ENCODE data around the gene NXF1. TPM values are rescaled to one million over a fixed set of nuclear protein-coding genes. Genes with fewer than 3 reads are reported as not detected.

NXF1 gene
- 20.3 and 44.3 TPM in 2 replicates for total RNA-seq

GRCh38 chr11:62805076-62805892 is at the start of gene NXF1:
Gene NXF1 (minus strand): TSS chr11:62805440. CDS start chr11:62805356, 84 bp downstream.

DNA sequence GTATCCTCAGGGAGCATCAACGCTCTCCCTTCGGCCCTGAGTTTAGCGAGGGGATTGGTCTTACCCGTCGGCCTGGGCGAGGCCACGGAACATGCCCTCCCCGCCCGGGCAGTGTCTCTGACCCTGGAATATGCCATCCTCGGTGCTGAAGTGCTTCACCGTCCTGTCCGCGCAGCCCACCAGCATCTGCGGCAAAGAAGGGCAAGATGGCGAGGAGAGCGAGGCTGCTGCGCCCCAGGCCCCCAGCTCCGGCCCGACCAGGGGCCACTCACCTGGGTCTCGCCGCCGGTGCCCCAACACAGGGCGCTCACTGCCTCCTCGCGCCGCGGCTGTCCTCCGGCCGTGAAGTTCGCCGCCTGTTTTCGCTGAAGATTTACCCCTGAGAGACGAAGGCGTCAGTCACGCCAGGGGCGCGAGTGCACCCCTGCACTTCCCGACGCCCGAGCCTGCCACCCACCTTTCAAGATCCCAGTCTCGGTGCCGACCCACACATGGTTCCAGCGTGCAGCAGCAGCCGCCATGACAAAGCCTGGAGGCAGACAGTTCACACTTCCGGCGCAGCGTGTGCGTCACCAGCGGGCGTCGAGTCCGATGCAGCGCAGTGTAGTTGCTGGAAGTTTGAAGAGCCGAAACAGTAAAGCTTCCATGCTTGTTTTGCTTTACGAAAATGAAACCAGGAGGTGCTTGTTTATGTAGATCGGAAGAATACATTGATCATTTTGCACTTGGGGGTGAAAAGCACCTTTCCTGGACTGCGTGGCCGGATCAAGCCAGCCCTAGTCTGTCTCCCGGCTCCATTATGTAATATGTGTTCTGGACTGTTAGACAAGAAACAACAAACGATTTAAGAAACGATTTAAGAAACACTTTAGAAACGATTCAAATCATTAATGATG is 34.1 kb upstream of the NXF1 start, which contains the start of gene WDR74:
TSS of gene WDR74 (minus strand) at position 541 of the 896 bp plus-strand sequence. CDS start at position 521, 20 bp downstream.

GRCh38 chr11:62832336-62833234 is 27.3 kb upstream of the NXF1 start, which contains the start of gene TEX54:
Gene TEX54 (minus strand): TSS chr11:62832841.

GRCh38 chr11:62831520-62832335 is 26.5 kb upstream of the NXF1 start, which contains the start of gene STX5:
Gene STX5 (minus strand): TSS chr11:62832051. CDS start chr11:62831243, 808 bp downstream.

GRCh38 chr11:62791501-62792201 is 13.6 kb downstream of the NXF1 start, which contains the start of gene TMEM223:
Gene TMEM223 (minus strand): TSS chr11:62792006. CDS start chr11:62791994, 12 bp downstream.

DNA sequence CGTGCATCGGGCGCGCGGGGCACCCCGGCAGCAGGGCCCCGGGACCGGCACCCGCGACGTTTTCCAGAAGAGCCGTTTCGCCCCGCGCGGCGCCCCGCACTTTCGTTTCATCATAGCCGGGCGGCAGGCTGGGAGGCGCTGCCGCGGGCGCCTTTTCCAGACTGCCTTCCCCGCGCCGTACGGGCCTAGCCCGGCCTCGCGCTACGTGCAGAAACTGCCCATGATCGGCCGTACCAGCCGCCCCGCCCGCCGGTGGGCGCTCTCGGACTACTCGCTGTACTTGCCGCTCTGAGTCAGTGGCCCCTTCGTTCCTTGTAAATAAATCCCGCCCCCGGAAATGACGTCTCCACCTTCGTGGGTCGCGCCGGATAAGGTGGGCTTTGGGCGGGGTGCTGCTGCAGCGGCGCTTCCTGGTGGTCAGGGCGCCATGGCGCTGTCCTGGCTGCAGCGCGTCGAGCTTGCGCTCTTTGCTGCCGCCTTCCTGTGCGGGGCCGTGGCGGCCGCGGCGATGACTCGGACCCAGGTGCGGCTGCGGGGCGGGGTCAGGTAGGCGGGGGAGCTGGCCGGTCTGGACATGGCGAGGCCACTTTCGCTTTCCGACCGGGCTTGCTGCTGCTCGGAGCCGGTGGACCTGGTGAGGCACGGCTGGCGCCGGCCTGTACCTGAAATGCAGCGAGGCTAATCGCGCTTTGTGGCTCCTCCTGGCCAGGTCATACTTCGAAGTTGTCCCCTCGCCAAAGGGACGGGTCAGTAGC is 18.1 kb downstream of the NXF1 start, which contains the start of gene TMEM179B:
TSS of gene TMEM179B (plus strand) at position 398 of the 755 bp plus-strand sequence. CDS start at position 428, 30 bp downstream.

GRCh38 chr11:62771144-62772021 is 33.9 kb downstream of the NXF1 start, which contains the start of gene TAF6L:
Gene TAF6L (plus strand): TSS chr11:62771396. CDS start chr11:62775784, 4,388 bp downstream.

DNA sequence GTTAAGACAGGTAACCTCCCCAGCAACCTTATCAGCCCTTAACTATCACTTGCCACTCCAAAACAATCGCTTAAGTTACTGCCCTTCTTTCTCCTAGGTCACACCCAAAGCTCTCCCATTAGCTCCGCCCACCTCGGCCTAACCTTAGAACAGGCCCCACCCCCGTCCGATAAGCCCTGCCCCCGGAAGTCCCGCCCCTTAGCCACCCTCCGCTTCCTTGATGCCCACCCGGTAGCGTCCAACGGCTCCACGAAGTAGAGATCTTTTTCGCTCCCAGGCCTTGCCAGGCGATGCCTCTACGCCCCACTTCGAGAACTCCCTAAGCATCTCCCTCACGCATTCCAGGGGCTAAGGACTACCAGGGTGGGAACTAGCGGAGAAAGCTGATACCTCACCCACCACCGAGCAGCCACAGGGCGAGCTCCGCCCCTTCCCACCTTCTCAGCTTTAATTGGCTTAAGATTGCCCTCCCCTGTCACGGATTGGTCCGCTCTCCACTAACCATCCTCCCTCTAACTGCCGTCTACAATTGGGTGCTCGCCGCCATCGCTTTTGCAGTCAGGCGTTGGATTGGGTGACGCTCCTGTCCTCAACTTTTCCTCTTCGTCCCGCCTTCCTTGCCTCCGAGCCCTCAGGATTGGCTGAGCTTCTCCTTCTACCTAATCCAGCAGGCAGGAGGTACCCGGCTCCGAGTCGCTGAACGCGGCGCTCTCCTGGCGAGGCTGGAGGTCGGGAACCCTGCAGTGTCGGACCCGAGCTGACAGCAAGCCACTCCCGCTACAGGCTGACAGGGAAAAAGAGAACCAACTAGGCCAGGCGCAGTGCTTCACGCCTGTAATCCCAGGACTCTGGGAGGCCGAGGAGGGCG is 51.3 kb downstream of the NXF1 start, which contains the start of gene ZBTB3:
TSS of gene ZBTB3 (minus strand) at position 425 of the 868 bp plus-strand sequence. CDS start 496 bp downstream, outside the sequence.

Other genes starting within 250 kb of the NXF1 start
- gene EEF1G, start 231.5 kb downstream of the NXF1 start, total RNA-seq: 2,450 and 2,872 TPM in 2 replicates
- gene TUT1, start 213.9 kb downstream of the NXF1 start, total RNA-seq: 9.2 and 13.4 TPM in 2 replicates
- 72.1 and 101 TPM in 2 replicates for gene MTA2, start 203.6 kb downstream of the NXF1 start, total RNA-seq
- 25.9 and 34.3 TPM in 2 replicates for gene EML3, start 192.7 kb downstream of the NXF1 start, total RNA-seq
- gene ROM1, start 192.2 kb downstream of the NXF1 start, total RNA-seq: 2.7 and 11.6 TPM in 2 replicates
- gene B3GAT3, start 183.5 kb downstream of the NXF1 start, total RNA-seq: 48.7 and 55.3 TPM in 2 replicates
- gene GANAB, start 158.8 kb downstream of the NXF1 start, total RNA-seq: 321 and 375 TPM in 2 replicates
- 30.1 and 41.0 TPM in 2 replicates for gene INTS5, start 152.1 kb downstream of the NXF1 start, total RNA-seq
- gene C11orf98, start 140.2 kb downstream of the NXF1 start, total RNA-seq: 71.6 and 87.2 TPM in 2 replicates
- gene CSKMT, start 140.1 kb downstream of the NXF1 start, total RNA-seq: 6.1 and 10.1 TPM in 2 replicates
- 11.5 and 17.2 TPM in 2 replicates for gene UQCC3, start 133.8 kb downstream of the NXF1 start, total RNA-seq
- gene LBHD1, start 133.2 kb downstream of the NXF1 start, total RNA-seq: 2.4 and 3.1 TPM in 2 replicates
- gene UBXN1, start 126.4 kb downstream of the NXF1 start, total RNA-seq: 135 and 148 TPM in 2 replicates
- gene LRRN4CL, start 115.9 kb downstream of the NXF1 start, total RNA-seq: 2.1 and 4.3 TPM in 2 replicates
- 66.0 and 82.1 TPM in 2 replicates for gene BSCL2, start 98.0 kb downstream of the NXF1 start, total RNA-seq
- not detected in 2 replicates for gene GNG3, start 97.8 kb downstream of the NXF1 start, total RNA-seq
- 9.2 and 16.2 TPM in 2 replicates for gene HNRNPUL2, start 78.0 kb downstream of the NXF1 start, total RNA-seq
- gene TTC9C, start 77.0 kb downstream of the NXF1 start, total RNA-seq: 22.4 and 50.1 TPM in 2 replicates
- gene ZBTB3, start 51.3 kb downstream of the NXF1 start, total RNA-seq: 7.5 and 8.3 TPM in 2 replicates
- gene POLR2G, start 43.9 kb downstream of the NXF1 start, total RNA-seq: 95.7 and 111 TPM in 2 replicates
- 11.4 and 20.0 TPM in 2 replicates for gene TAF6L, start 34.0 kb downstream of the NXF1 start, total RNA-seq
- 82.1 and 98.6 TPM in 2 replicates for gene TMEM179B, start 18.0 kb downstream of the NXF1 start, total RNA-seq
- gene TMEM223, start 13.4 kb downstream of the NXF1 start, total RNA-seq: 39.0 and 55.0 TPM in 2 replicates
- 44.6 and 50.4 TPM in 2 replicates for gene STX5, start 26.6 kb upstream of the NXF1 start, total RNA-seq
- not detected in 2 replicates for gene TEX54, start 27.4 kb upstream of the NXF1 start, total RNA-seq
- 38.6 and 57.9 TPM in 2 replicates for gene WDR74, start 34.1 kb upstream of the NXF1 start, total RNA-seq
- 146 and 183 TPM in 2 replicates for gene SLC3A2, start 75.5 kb upstream of the NXF1 start, total RNA-seq
- not detected in 2 replicates for gene CHRM1, start 115.9 kb upstream of the NXF1 start, total RNA-seq
- not detected in 2 replicates for gene SLC22A6, start 179.5 kb upstream of the NXF1 start, total RNA-seq
- not detected in 2 replicates for gene SLC22A8, start 210.4 kb upstream of the NXF1 start, total RNA-seq